A549 (cell line): ENCODE data around the gene REN. TPM values are rescaled to one million over a fixed set of nuclear protein-coding genes. Genes with fewer than 3 reads are reported as not detected.

Experiments
- ATAC-seq, 2 experiments: fragments of 200-7000 bp in 1 of 2; fragments of >200 bp in 1 of 2; cut with Nextera tagmentation in 1 of 2; cut with Tn5 transposase in 1 of 2; 3 replicates each; pipeline versions ENCODE4 v1.8.0 to v1.9.1; 2018 to 2020; ENCODE audit warnings: mild to moderate bottlenecking in 1 of 2, moderate library complexity in 1 of 2
- CTCF ChIA-PET: fragments of 300-600 bp; sonication (Branson Sonifier 250); formaldehyde crosslinking; extraction: SDS; loops from one replicate; lab custom pipeline; 2021; ENCODE audit warnings: antibody characterized with exemption, inconsistent platforms; lab: Yijun Ruan, JAX
- POLR2A ChIA-PET: fragments of 350-600 bp; formaldehyde crosslinking; extraction: SDS; loops from one replicate; lab custom pipeline; 2021; ENCODE audit warnings: antibody characterized with exemption, inconsistent platforms; lab: Yijun Ruan, JAX
- DNase-seq, 2 experiments: peaks; one replicate each; pipeline versions ENCODE4 v3.0.0 to v3.0.0-alpha.2; 2011 to 2016; ENCODE audit warnings: low read depth in 1 of 2, low spot score in 1 of 2
- FAIRE-seq: peaks from 2 replicates; lab custom pipeline; 2011; peaks lifted over from hg19 to GRCh38; lab: Jason Lieb, UNC
- H3K27ac ChIP-seq, 2 experiments: fragments of >200 bp; sonication (Bioruptor Twin); formaldehyde crosslinking; 3 replicates each; pipeline ENCODE4 v1.5.1; 2016 to 2017
- H3K4me1 ChIP-seq: fragments of >200 bp; sonication (Bioruptor Twin); formaldehyde crosslinking; 3 replicates; pipeline ENCODE4 v1.6.1; 2016
- H3K4me2 ChIP-seq: fragments of >200 bp; sonication (Bioruptor Twin); formaldehyde crosslinking; 3 replicates; pipeline ENCODE4 v1.6.1; 2016
- H3K4me3 ChIP-seq: fragments of >200 bp; sonication (Bioruptor Twin); formaldehyde crosslinking; 3 replicates; pipeline ENCODE4 v1.5.1; 2016
- H3K9me3 ChIP-seq: fragments of >200 bp; sonication (Bioruptor Twin); formaldehyde crosslinking; 3 replicates; pipeline ENCODE4 v1.6.1; 2016
- CBX2 ChIP-seq: fragments of 200-600 bp; sonication (generic); IDR thresholded peaks from 2 replicates; pipeline ENCODE4 v1.6.1; 2016; ENCODE audit warnings: low read depth, mild to moderate bottlenecking, borderline replicate concordance
- CHD4 ChIP-seq: fragments of 200-600 bp; sonication (generic); IDR thresholded peaks from 2 replicates; pipeline ENCODE4 v1.6.1; 2016; ENCODE audit warnings: antibody characterized with exemption, mild to moderate bottlenecking, borderline replicate concordance
- CTCF ChIP-seq: fragments of >200 bp; sonication (Bioruptor Twin); formaldehyde crosslinking; IDR thresholded peaks from 3 replicates; pipeline ENCODE4 v1.5.1; 2016
- EHMT2 ChIP-seq: fragments of 200-600 bp; sonication (generic); IDR thresholded peaks from 2 replicates; pipeline ENCODE4 v1.6.1; 2016; ENCODE audit warnings: antibody characterized with exemption, low read depth, mild to moderate bottlenecking, moderate library complexity
- ESRRA ChIP-seq: fragments of 150-350 bp; IDR thresholded peaks from 2 replicates; pipeline ENCODE4 v1.6.1; 2014; ENCODE audit warnings: mild to moderate bottlenecking, low read length, borderline replicate concordance
- FOSL2 ChIP-seq, 2 experiments: fragments of 450-650 bp in 1 of 2; fragments of >200 bp in 1 of 2; sonication (Bioruptor Twin) in 1 of 2; formaldehyde crosslinking; IDR thresholded peaks; 2 replicates each; pipeline versions ENCODE4 v1.5.0 to v1.6.1; 2016 to 2020; ENCODE audit warnings: mild to moderate bottlenecking in 1 of 2, moderate library complexity in 1 of 2
- FOXS1 ChIP-seq: fragments of 250-450 bp; sonication (Bioruptor Pico); IDR thresholded peaks from 2 replicates; pipeline ENCODE4 v1.5.0; 2020; ENCODE audit warnings: mild to moderate bottlenecking, moderate library complexity
- HOXA7 ChIP-seq: fragments of 250-450 bp; sonication (Bioruptor Pico); IDR thresholded peaks from 2 replicates; pipeline ENCODE4 v1.5.0; 2020; ENCODE audit warnings: mild to moderate bottlenecking, moderate library complexity
- JUN ChIP-seq, 2 experiments: fragments of >200 bp; sonication (Bioruptor Twin); formaldehyde crosslinking; IDR thresholded peaks; 2 replicates in 1 of 2; 3 replicates in 1 of 2; pipeline ENCODE4 v1.6.1; 2016 to 2017
- JUNB ChIP-seq: fragments of >200 bp; sonication (Bioruptor Twin); formaldehyde crosslinking; IDR thresholded peaks from 2 replicates; pipeline ENCODE4 v1.6.1; 2016
- KDM5A ChIP-seq: fragments of 200-600 bp; sonication (generic); IDR thresholded peaks from 2 replicates; pipeline ENCODE4 v1.6.1; 2016; ENCODE audit warnings: antibody characterized with exemption, mild to moderate bottlenecking
- MAFK ChIP-seq: fragments of 450-650 bp; IDR thresholded peaks from 2 replicates; pipeline ENCODE4 v1.6.1; 2014; ENCODE audit not compliant: partially characterized antibody
- MAZ ChIP-seq: fragments of 150-350 bp; IDR thresholded peaks from 2 replicates; pipeline ENCODE4 v1.6.1; 2014; ENCODE audit warnings: antibody characterized with exemption, low read depth, low read length, borderline replicate concordance
- MYC ChIP-seq: IDR thresholded peaks from 2 replicates; pipeline ENCODE4 v1.6.1; 2012; ENCODE audit warnings: mild to moderate bottlenecking, inconsistent platforms, low read length, improper control_type of control experiment, borderline replicate concordance
- NR3C1 ChIP-seq: fragments of >200 bp; sonication (Bioruptor Twin); formaldehyde crosslinking; IDR thresholded peaks from 3 replicates; pipeline ENCODE4 v1.6.1; 2017
- POLR2A ChIP-seq: IDR thresholded peaks from 2 replicates; pipeline ENCODE4 v1.6.1; 2012; ENCODE audit warnings: mild to moderate bottlenecking, low read length
- RNF2 ChIP-seq: fragments of 200-600 bp; sonication (generic); IDR thresholded peaks from 2 replicates; pipeline ENCODE4 v1.6.1; 2016; ENCODE audit warnings: low read depth, mild to moderate bottlenecking, antibody characterized with exemption, moderate library complexity, borderline replicate concordance
- TFCP2L1 ChIP-seq: fragments of 250-450 bp; sonication (Bioruptor Pico); IDR thresholded peaks from 2 replicates; pipeline ENCODE4 v1.5.0; 2021; ENCODE audit warnings: mild to moderate bottlenecking
- TP53 ChIP-seq: fragments of 250-450 bp; sonication (Bioruptor Pico); IDR thresholded peaks from 2 replicates; pipeline ENCODE4 v1.5.0; 2021; ENCODE audit warnings: mild to moderate bottlenecking, moderate library complexity
- ZSCAN20 ChIP-seq: fragments of 250-450 bp; sonication (Bioruptor Pico); IDR thresholded peaks from 2 replicates; pipeline ENCODE4 v1.8.0; 2022; ENCODE audit warnings: mild to moderate bottlenecking, moderate library complexity
- WGBS: methylation state at CpG from one replicate; pipeline ENCODE4 v1.1.6; 2017; ENCODE audit errors: missing lambda C conversion rate; 5-methylcytosine and 5-hydroxymethylcytosine counted together
- polyA plus RNA-seq, 4 experiments: library from polyadenylated mRNA; depleted of rRNA in 3 of 4; stranded (reverse); fragments of >200 nt; fragmentation: RNase III in 1 of 4; extraction: RNeasy Plus Mini Kit Qiagen cat#74134 plus additional on column Dnase treatment in 1 of 4; gene quantifications; 2 replicates in 3 of 4; 3 replicates in 1 of 4; pipeline ENCODE4 v1.2.3, GENCODE V29; 2011 to 2017
- TF ChIP-seq, protein P1 (sequence below): IDR thresholded peaks from 2 replicates; pipeline ENCODE4 v1.6.1; 2012
- TF ChIP-seq, protein P2 (sequence below): fragments of 450-650 bp; IDR thresholded peaks from 2 replicates; pipeline ENCODE4 v1.6.1; 2014; ENCODE audit warnings: antibody characterized with exemption
- TF ChIP-seq, protein P3 (sequence below): fragments of 150-350 bp; IDR thresholded peaks from 2 replicates; pipeline ENCODE4 v1.6.1; 2014; ENCODE audit warnings: low read depth, mild to moderate bottlenecking, low read length
- TF ChIP-seq, protein P4 (sequence below): fragments of 250-450 bp; sonication (Bioruptor Pico); IDR thresholded peaks from 2 replicates; pipeline ENCODE4 v1.5.0; 2020; ENCODE audit warnings: low read depth, mild to moderate bottlenecking, moderate library complexity
- TF ChIP-seq, protein P5 (sequence below): IDR thresholded peaks from 2 replicates; pipeline ENCODE4 v1.6.1; 2012
- TF ChIP-seq, protein P6 (sequence below): fragments of 250-450 bp; sonication (Bioruptor Pico); IDR thresholded peaks from 2 replicates; pipeline ENCODE4 v1.5.0; 2021; ENCODE audit warnings: mild to moderate bottlenecking, moderate library complexity, borderline replicate concordance

REN gene
- polyA plus RNA-seq, 2 of the 4 experiments (the other 2 are of a cell fraction): not detected

DNA sequence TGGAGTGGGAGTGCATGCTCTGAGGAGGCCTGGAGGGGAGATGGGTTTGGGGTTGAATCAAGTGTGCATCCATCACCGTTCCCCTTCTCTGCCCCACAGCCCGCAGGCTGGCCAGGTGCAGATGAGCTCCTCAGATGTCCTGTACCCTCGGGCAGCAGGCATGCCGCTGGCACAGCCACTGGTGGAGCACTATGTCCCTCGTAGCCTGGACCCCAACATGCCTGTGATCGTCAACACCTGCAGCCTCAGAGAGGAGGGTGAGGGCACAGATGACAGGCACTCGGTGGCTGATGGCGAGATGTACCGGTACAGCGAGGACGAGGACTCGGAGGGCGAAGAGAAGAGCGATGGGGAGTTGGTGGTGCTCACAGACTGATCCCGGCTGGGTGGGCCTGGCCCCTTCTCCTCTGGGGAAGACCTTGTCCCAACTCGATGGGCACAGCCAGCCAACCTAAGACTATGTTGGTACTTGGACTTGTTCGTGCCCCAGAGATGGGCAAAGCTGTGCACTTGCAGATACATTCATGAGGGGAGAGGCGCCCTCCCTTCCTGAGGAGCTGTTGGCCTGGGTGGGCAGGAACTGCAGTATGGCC is 40.3 kb downstream of the REN start:
- Histone ChIP-seq H3K4me1 (peaks cover 24% of the 10 kb centered on the region), H3K9me3 (no peaks in the 10 kb centered on the region)
- no peak for ATAC-seq
- 89% methylated on average over 18 of the region's 18 CpGs for WGBS
- CTCF ChIA-PET: interaction anchor here (1.3 to 32.2 kb wide), 5 partner anchors 10 to 260 kb away, joined by 3 to 757 read pairs (median 6); partner anchors contain the start of gene SNRPE
- TF ChIP-seq, protein P1, sequence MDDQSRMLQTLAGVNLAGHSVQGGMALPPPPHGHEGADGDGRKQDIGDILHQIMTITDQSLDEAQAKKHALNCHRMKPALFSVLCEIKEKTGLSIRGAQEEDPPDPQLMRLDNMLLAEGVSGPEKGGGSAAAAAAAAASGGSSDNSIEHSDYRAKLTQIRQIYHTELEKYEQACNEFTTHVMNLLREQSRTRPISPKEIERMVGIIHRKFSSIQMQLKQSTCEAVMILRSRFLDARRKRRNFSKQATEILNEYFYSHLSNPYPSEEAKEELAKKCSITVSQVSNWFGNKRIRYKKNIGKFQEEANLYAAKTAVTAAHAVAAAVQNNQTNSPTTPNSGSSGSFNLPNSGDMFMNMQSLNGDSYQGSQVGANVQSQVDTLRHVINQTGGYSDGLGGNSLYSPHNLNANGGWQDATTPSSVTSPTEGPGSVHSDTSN: no peak
- no peak for TF ChIP-seq HOXA7
- TF ChIP-seq MAFK: no peak
- no peak for TF ChIP-seq CHD4
- TF ChIP-seq CBX2: no peak
- TF ChIP-seq TFCP2L1 (CRISPR knock-in tag): no peak
- no peak for TF ChIP-seq JUN (IDR thresholded peaks at IDR 0.05)
- TF ChIP-seq MYC: no peak
- no peak for TF ChIP-seq TP53 (CRISPR knock-in tag)
- TF ChIP-seq NR3C1: no peak
- no peak for TF ChIP-seq FOSL2 (IDR thresholded peaks at IDR 0.05)
- no peak for TF ChIP-seq FOSL2 (CRISPR knock-in tag; IDR thresholded peaks at IDR 0.05)
- TF ChIP-seq ESRRA: no peak
- TF ChIP-seq, protein P2, sequence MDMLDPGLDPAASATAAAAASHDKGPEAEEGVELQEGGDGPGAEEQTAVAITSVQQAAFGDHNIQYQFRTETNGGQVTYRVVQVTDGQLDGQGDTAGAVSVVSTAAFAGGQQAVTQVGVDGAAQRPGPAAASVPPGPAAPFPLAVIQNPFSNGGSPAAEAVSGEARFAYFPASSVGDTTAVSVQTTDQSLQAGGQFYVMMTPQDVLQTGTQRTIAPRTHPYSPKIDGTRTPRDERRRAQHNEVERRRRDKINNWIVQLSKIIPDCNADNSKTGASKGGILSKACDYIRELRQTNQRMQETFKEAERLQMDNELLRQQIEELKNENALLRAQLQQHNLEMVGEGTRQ: no peak
- no peak for TF ChIP-seq POLR2A
- TF ChIP-seq MAZ: no peak
- TF ChIP-seq KDM5A: no peak
- no peak for TF ChIP-seq ZSCAN20
- no peak for TF ChIP-seq EHMT2
- no peak for TF ChIP-seq JUNB
- TF ChIP-seq, all 56 proteins: peak for 0
- POLR2A ChIA-PET: no interaction called here
- no peak for FAIRE-seq
- no peak overlapping the region for H3K4me2 ChIP-seq
- H3K4me3 ChIP-seq: no peak overlapping the region
- DNase-seq: no peak
- H3K27ac ChIP-seq: no peak overlapping the region

DNA sequence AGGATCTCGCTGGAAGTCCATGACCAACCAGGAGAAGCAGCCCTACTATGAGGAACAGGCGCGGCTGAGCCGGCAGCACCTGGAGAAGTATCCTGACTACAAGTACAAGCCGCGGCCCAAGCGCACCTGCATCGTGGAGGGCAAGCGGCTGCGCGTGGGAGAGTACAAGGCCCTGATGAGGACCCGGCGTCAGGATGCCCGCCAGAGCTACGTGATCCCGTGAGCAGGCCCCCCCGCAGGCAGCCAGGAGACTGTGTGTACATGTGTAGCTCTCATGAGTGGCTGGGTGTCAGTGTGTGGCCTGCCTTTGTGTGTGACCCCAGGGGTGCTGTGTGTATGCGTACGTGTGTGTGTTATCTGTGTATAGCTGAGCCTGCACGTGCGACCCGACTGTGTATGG is 41.5 kb downstream of the REN start:
- POLR2A ChIA-PET: interaction anchor here (1.1 kb wide), 1 partner anchor 259 kb away, joined by 3 read pairs; no protein-coding TSS in a partner anchor
- no peak for TF ChIP-seq HOXA7
- TF ChIP-seq FOXS1 (CRISPR knock-in tag): no peak
- TF ChIP-seq, protein P3, sequence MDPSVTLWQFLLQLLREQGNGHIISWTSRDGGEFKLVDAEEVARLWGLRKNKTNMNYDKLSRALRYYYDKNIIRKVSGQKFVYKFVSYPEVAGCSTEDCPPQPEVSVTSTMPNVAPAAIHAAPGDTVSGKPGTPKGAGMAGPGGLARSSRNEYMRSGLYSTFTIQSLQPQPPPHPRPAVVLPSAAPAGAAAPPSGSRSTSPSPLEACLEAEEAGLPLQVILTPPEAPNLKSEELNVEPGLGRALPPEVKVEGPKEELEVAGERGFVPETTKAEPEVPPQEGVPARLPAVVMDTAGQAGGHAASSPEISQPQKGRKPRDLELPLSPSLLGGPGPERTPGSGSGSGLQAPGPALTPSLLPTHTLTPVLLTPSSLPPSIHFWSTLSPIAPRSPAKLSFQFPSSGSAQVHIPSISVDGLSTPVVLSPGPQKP: no peak
- TF ChIP-seq, protein P4, sequence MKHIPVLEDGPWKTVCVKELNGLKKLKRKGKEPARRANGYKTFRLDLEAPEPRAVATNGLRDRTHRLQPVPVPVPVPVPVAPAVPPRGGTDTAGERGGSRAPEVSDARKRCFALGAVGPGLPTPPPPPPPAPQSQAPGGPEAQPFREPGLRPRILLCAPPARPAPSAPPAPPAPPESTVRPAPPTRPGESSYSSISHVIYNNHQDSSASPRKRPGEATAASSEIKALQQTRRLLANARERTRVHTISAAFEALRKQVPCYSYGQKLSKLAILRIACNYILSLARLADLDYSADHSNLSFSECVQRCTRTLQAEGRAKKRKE (CRISPR knock-in tag): no peak
- TF ChIP-seq MAFK: no peak
- TF ChIP-seq RNF2: no peak
- TF ChIP-seq, protein P5, sequence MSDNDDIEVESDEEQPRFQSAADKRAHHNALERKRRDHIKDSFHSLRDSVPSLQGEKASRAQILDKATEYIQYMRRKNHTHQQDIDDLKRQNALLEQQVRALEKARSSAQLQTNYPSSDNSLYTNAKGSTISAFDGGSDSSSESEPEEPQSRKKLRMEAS: no peak
- TF ChIP-seq, protein P6, sequence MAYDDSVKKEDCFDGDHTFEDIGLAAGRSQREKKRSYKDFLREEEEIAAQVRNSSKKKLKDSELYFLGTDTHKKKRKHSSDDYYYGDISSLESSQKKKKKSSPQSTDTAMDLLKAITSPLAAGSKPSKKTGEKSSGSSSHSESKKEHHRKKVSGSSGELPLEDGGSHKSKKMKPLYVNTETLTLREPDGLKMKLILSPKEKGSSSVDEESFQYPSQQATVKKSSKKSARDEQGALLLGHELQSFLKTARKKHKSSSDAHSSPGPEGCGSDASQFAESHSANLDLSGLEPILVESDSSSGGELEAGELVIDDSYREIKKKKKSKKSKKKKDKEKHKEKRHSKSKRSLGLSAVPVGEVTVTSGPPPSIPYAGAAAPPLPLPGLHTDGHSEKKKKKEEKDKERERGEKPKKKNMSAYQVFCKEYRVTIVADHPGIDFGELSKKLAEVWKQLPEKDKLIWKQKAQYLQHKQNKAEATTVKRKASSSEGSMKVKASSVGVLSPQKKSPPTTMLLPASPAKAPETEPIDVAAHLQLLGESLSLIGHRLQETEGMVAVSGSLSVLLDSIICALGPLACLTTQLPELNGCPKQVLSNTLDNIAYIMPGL (CRISPR knock-in tag): no peak
- TF ChIP-seq CTCF: no peak
- WGBS: 94% methylated on average over 22 of the region's 22 CpGs
- no peak overlapping the region for H3K4me2 ChIP-seq
- no peak for DNase-seq
- H3K27ac ChIP-seq: no peak overlapping the region
- no peak for FAIRE-seq
- no peak overlapping the region for H3K4me3 ChIP-seq
- no peak for ATAC-seq
- CTCF ChIA-PET: interaction anchor here (1.0 to 32.2 kb wide), 6 partner anchors 12 to 258 kb away, joined by 3 to 757 read pairs (median 6); partner anchors contain the start of gene SNRPE
- peaks cover 12% of the 10 kb centered on the region for H3K4me1 ChIP-seq
- H3K9me3 ChIP-seq: no peaks in the 10 kb centered on the region
